Trophoblast cell (in vitro differentiated cells and primary cell): Measurements from ENCODE around the gene MYO15B.
"Not testable (repeated sequence)": the region's sequence is repeated elsewhere in the genome, so short reads cannot be mapped to it uniquely, and the experiment has no call there.

Experiments used
- DNase-seq, 2 donors: peaks; one replicate each; pipeline ENCODE4 v3.0.0-alpha.2; 2016
- H2AFZ ChIP-seq: 2 replicates; pipeline ENCODE4 v1.6.1; 2013; ENCODE audit warnings: low read length, moderate library complexity, mild to moderate bottlenecking; ENCODE audit not compliant: insufficient read depth, poor library complexity
- H2AK5ac ChIP-seq: 2 replicates; pipeline ENCODE4 v1.6.1; 2013; ENCODE audit warnings: mild to moderate bottlenecking, low read length
- H2BK120ac ChIP-seq: 2 replicates; pipeline ENCODE4 v1.6.1; 2013; ENCODE audit warnings: low read length, mild to moderate bottlenecking, moderate library complexity; ENCODE audit not compliant: insufficient read depth, poor library complexity
- H2BK12ac ChIP-seq: 2 replicates; pipeline ENCODE4 v1.6.1; 2013; ENCODE audit warnings: mild to moderate bottlenecking, low read length, moderate library complexity
- H2BK5ac ChIP-seq: 2 replicates; pipeline ENCODE4 v1.6.1; 2013; ENCODE audit warnings: low read length, low read depth, moderate library complexity, mild to moderate bottlenecking; ENCODE audit not compliant: poor library complexity
- H3K14ac ChIP-seq: 2 replicates; pipeline ENCODE4 v1.6.1; 2013; ENCODE audit warnings: mild to moderate bottlenecking, low read length
- H3K18ac ChIP-seq: 2 replicates; pipeline ENCODE4 v1.6.1; 2013; ENCODE audit warnings: mild to moderate bottlenecking, low read length
- H3K23ac ChIP-seq: 2 replicates; pipeline ENCODE4 v1.6.1; 2013; ENCODE audit warnings: low read length
- H3K27ac ChIP-seq: 2 replicates; pipeline ENCODE4 v1.5.1; 2013; ENCODE audit warnings: low read depth, mild to moderate bottlenecking, inconsistent platforms, low read length, moderate library complexity
- H3K27me3 ChIP-seq: 2 replicates; pipeline ENCODE4 v1.6.1; 2013; ENCODE audit warnings: inconsistent platforms, mild to moderate bottlenecking, low read length, moderate library complexity; ENCODE audit not compliant: insufficient read depth
- H3K36me3 ChIP-seq, 2 experiments: 1 replicate in 1 of 2; 2 replicates in 1 of 2; pipeline ENCODE4 v1.6.1; 2013; ENCODE audit warnings: low read length in 2 of 2, mild to moderate bottlenecking in 2 of 2, moderate library complexity in 1 of 2; ENCODE audit not compliant: insufficient read depth in 2 of 2, control insufficient read depth in 1 of 2
- H3K4ac ChIP-seq: 2 replicates; pipeline ENCODE4 v1.6.1; 2013; ENCODE audit warnings: low read depth, mild to moderate bottlenecking, low read length, moderate library complexity
- H3K4me1 ChIP-seq, 2 experiments: 1 replicate in 1 of 2; 2 replicates in 1 of 2; pipeline ENCODE4 v1.6.1; 2013; ENCODE audit warnings: low read length in 2 of 2, mild to moderate bottlenecking in 2 of 2, moderate library complexity in 1 of 2; ENCODE audit not compliant: insufficient read depth in 2 of 2, control insufficient read depth in 1 of 2
- H3K4me2 ChIP-seq: 2 replicates; pipeline ENCODE4 v1.6.1; 2013; ENCODE audit warnings: inconsistent platforms, mild to moderate bottlenecking, low read length, moderate library complexity
- H3K4me3 ChIP-seq: 2 replicates; pipeline ENCODE4 v1.5.1; 2013; ENCODE audit warnings: mild to moderate bottlenecking, low read depth, low read length, inconsistent platforms
- H3K79me1 ChIP-seq: one replicate; pipeline ENCODE4 v1.6.1; 2013; ENCODE audit warnings: low read length
- H3K79me2 ChIP-seq: 2 replicates; pipeline ENCODE4 v1.6.1; 2013; ENCODE audit warnings: low read length, mild to moderate bottlenecking; ENCODE audit not compliant: control insufficient read depth, insufficient read depth, poor library complexity
- H3K9ac ChIP-seq: 2 replicates; pipeline ENCODE4 v1.6.1; 2013; ENCODE audit warnings: mild to moderate bottlenecking, low read length
- H3K9me3 ChIP-seq: 2 replicates; pipeline ENCODE4 v1.6.1; 2013; ENCODE audit warnings: low read depth, mild to moderate bottlenecking, control low read depth, inconsistent platforms, low read length; ENCODE audit not compliant: insufficient read depth
- H4K12ac ChIP-seq: 2 replicates; pipeline ENCODE4 v1.6.1; 2013; ENCODE audit warnings: low read depth, mild to moderate bottlenecking, low read length, moderate library complexity
- H4K8ac ChIP-seq: 2 replicates; pipeline ENCODE4 v1.6.1; 2013; ENCODE audit warnings: low read depth, mild to moderate bottlenecking, low read length, moderate library complexity
- H4K91ac ChIP-seq: one replicate; pipeline ENCODE4 v1.6.1; 2013; ENCODE audit warnings: low read depth, mild to moderate bottlenecking, low read length, moderate library complexity
- WGBS: extraction: QIAGEN DNeasy Blood & Tissue Kit; methylation state at CpG from one replicate; pipeline ENCODE4 v1.1.7; 2013; ENCODE audit warnings: missing lambda C conversion rate; ENCODE audit not compliant: insufficient read length, insufficient coverage; ENCODE audit errors: extremely low coverage; 5-methylcytosine and 5-hydroxymethylcytosine counted together

Gene MYO15B

DNA sequence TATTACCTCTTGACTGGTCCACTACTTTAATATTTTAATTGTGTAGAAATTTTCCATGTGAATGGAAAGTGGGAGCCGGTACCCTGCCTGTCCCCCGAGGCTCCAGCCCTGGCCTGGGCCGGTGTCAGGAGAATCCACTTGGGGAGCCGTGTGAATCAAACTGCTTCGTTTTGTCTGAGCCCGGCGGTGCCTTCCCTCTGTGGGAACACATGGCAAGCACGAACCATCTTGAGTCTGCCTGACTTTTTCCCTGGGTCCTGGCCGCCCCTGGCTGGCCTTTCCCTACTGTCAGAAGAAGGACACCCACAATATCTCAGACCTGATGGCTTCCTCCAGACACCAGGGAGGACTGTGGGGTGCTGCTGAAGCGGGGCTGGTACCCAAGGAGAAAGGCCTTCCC lies 12.4 kb upstream of the MYO15B start:
- Histone ChIP-seq H2BK5ac (no peak overlapping the region), H3K27ac (no peak overlapping the region), H2AK5ac (no peak overlapping the region), H3K27me3 (no peaks in the 10 kb centered on the region), H3K4me3 (no peak overlapping the region), H3K79me1 (no peaks in the 10 kb centered on the region), H3K4me1 (peaks cover 0 to 4% of the 10 kb centered on the region in 2 experiments), H3K36me3 (peaks cover 24 to 30% of the 10 kb centered on the region in 2 experiments), H4K8ac (no peak overlapping the region), H3K79me2 (no peaks in the 10 kb centered on the region), H3K9ac (no peak overlapping the region), H2BK120ac (no peak overlapping the region), H2AFZ (no peak overlapping the region), H3K14ac (no peak overlapping the region), H2BK12ac (no peak overlapping the region), H4K91ac (no peak overlapping the region), H3K18ac (no peak overlapping the region), H3K9me3 (no peaks in the 10 kb centered on the region), H3K23ac (no peak overlapping the region), H3K4ac (no peak overlapping the region), H4K12ac (no peak overlapping the region), H3K4me2 (no peak overlapping the region)
- no peak for DNase-seq
- no CpG with 5 or more reads among the region's 10 CpGs for WGBS

GRCh38 chr17:75575728-75576127 lies 11.9 kb upstream of the MYO15B start:
- Histone ChIP-seq H3K23ac (no peak overlapping the region), H3K79me1 (no peaks in the 10 kb centered on the region)

GRCh38 chr17:75576661-75577060 lies 10.9 kb upstream of the MYO15B start:
- H3K27ac ChIP-seq, result no peak overlapping the region
- no peaks in the 10 kb centered on the region for H3K79me2 ChIP-seq
- no peak overlapping the region for H2AK5ac ChIP-seq
- no peaks in the 10 kb centered on the region for H3K79me1 ChIP-seq
- H3K36me3 ChIP-seq, result peaks cover 11 to 17% of the 10 kb centered on the region in 2 experiments
- no peak overlapping the region for H4K12ac ChIP-seq
- H3K9me3 ChIP-seq, result peaks cover 3% of the 10 kb centered on the region
- H3K4me1 ChIP-seq, result peaks cover 0 to 4% of the 10 kb centered on the region in 2 experiments
- peak in 1 of 2 donors; percentile 52 for DNase-seq
- no peak overlapping the region for H3K23ac ChIP-seq
- no peak overlapping the region for H3K4me2 ChIP-seq
- H3K4ac ChIP-seq, result no peak overlapping the region
- H4K91ac ChIP-seq, result no peak overlapping the region
- no peak overlapping the region for H2BK12ac ChIP-seq
- H4K8ac ChIP-seq, result no peak overlapping the region
- no peak overlapping the region for H3K9ac ChIP-seq
- H3K18ac ChIP-seq, result no peak overlapping the region
- H3K4me3 ChIP-seq, result no peak overlapping the region
- no peak overlapping the region for H2BK5ac ChIP-seq
- H2AFZ ChIP-seq, result no peak overlapping the region
- no peak overlapping the region for H2BK120ac ChIP-seq
- H3K14ac ChIP-seq, result no peak overlapping the region
- no peaks in the 10 kb centered on the region for H3K27me3 ChIP-seq
- no CpG with 5 or more reads among the region's 15 CpGs for WGBS

More at GRCh38 chr17:75575728-75576127, 11.9 kb upstream of the MYO15B start:
- peaks cover 1% of the 10 kb centered on the region for H3K9me3 ChIP-seq
- WGBS, result no CpG with 5 or more reads among the region's 11 CpGs
- no peak overlapping the region for H2AFZ ChIP-seq
- H3K27me3 ChIP-seq, result no peaks in the 10 kb centered on the region
- H4K8ac ChIP-seq, result no peak overlapping the region
- H3K27ac ChIP-seq, result no peak overlapping the region
- H3K4me1 ChIP-seq, result peaks cover 0 to 4% of the 10 kb centered on the region in 2 experiments
- H2BK5ac ChIP-seq, result no peak overlapping the region
- no peak overlapping the region for H3K9ac ChIP-seq
- no peak overlapping the region for H3K4ac ChIP-seq
- no peak overlapping the region for H3K4me3 ChIP-seq
- no peak overlapping the region for H3K14ac ChIP-seq
- H3K18ac ChIP-seq, result no peak overlapping the region
- no peak overlapping the region for H4K91ac ChIP-seq
- DNase-seq, result no peak
- H3K36me3 ChIP-seq, result peaks cover 19 to 24% of the 10 kb centered on the region in 2 experiments
- no peak overlapping the region for H3K4me2 ChIP-seq
- H4K12ac ChIP-seq, result no peak overlapping the region
- no peaks in the 10 kb centered on the region for H3K79me2 ChIP-seq
- H2AK5ac ChIP-seq, result no peak overlapping the region
- H2BK120ac ChIP-seq, result no peak overlapping the region
- H2BK12ac ChIP-seq, result no peak overlapping the region

DNA sequence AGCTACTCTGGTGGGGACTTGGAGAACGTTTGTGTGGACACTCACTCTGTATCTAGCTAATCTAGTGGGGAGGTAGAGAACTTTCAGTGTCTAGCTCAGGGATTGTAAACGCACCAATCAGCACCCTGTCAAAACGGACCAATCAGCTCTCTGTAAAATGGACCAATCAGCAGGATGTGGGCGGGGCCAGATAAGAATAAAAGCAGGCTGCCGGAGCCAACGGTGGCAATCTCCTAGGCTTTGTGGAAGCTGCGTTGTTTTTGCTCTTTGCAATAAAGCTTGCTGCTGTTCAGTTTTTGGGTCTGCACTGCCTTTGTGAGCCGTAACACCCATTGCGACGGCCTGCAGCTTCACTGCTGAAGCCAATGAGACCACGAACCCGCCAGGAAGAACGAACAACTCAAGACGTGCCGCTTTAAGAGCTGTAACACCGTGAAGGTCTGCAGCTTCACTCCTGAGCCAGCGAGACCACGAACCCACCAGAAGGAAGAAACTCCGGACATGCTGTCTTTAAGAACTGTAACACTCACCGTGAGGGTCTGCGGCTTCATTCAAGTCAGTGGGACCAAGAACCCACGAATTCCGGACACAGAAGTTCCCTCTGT lies 6.4 kb upstream of the MYO15B start:
- H3K9me3 ChIP-seq, H3K4ac ChIP-seq, H4K8ac ChIP-seq, H3K4me1 ChIP-seq, H3K23ac ChIP-seq, H4K91ac ChIP-seq, H3K4me2 ChIP-seq, H2AK5ac ChIP-seq, H3K27me3 ChIP-seq, H3K4me3 ChIP-seq, DNase-seq, H2AFZ ChIP-seq, H3K27ac ChIP-seq, H2BK12ac ChIP-seq, H4K12ac ChIP-seq, H2BK5ac ChIP-seq, H3K9ac ChIP-seq, H2BK120ac ChIP-seq, H3K18ac ChIP-seq, H3K14ac ChIP-seq, H3K36me3 ChIP-seq, H3K79me2 ChIP-seq, H3K79me1 ChIP-seq: not testable (repeated sequence)
- no CpG with 5 or more reads among the region's 23 CpGs for WGBS
